ENCODE data around the gene GRM8. TPM values are rescaled to one million over a fixed set of nuclear protein-coding genes. Genes with fewer than 3 reads are reported as not detected.

GRM8 gene
- total and polyA plus RNA-seq, 7 donors: 0.08 TPM; not detected in 6

DNA sequence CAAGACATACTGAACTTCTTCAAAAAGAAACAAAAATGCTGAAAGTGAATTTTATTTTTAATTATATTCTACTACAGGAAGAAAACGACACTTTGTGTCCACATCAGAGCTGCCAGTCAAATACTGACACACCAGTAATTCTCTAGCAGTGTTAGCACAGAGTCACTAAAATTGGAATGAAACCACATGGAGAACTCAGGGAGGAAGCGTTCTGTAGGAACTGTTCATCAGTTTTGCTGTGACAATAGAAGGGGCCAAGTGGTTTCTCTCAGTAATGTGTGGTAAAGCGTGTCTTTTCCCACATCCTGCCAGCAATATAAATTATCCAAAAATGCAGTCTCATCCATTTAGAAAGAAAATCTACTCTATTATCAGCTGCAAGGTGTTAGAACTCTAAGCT lies 683.3 kb downstream of the GRM8 start:
- DNase-seq (no peak), ATAC-seq (no peak)
- no peak overlapping the region for H3K27ac ChIP-seq
- no peaks in the 10 kb centered on the region for H3K4me1 ChIP-seq
- TF ChIP-seq, protein P1, sequence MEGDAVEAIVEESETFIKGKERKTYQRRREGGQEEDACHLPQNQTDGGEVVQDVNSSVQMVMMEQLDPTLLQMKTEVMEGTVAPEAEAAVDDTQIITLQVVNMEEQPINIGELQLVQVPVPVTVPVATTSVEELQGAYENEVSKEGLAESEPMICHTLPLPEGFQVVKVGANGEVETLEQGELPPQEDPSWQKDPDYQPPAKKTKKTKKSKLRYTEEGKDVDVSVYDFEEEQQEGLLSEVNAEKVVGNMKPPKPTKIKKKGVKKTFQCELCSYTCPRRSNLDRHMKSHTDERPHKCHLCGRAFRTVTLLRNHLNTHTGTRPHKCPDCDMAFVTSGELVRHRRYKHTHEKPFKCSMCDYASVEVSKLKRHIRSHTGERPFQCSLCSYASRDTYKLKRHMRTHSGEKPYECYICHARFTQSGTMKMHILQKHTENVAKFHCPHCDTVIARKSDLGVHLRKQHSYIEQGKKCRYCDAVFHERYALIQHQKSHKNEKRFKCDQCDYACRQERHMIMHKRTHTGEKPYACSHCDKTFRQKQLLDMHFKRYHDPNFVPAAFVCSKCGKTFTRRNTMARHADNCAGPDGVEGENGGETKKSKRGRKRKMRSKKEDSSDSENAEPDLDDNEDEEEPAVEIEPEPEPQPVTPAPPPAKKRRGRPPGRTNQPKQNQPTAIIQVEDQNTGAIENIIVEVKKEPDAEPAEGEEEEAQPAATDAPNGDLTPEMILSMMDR (IDR thresholded peaks at IDR 0.05): no peak
- intact Hi-C loops (cut with DNase I): no loop called here
- no peaks in the 10 kb centered on the region for H3K36me3 ChIP-seq (ENCODE audit: insufficient read depth in 1 of 2, low read depth in 1 of 2)
- no peaks in the 10 kb centered on the region for H3K9me3 ChIP-seq
- 39 to 56% (median 44%) methylated on average over 3 of the region's 3 CpGs for WGBS, 3 donors
- no peak overlapping the region for H3K4me3 ChIP-seq
- no peaks in the 10 kb centered on the region for H3K27me3 ChIP-seq (ENCODE audit: insufficient read depth in 3 of 3, low read length in 2 of 3)

- Histone ChIP-seq H3K27me3 (ENCODE audit: insufficient read depth in 3 of 3, low read length in 2 of 3) (no peaks in the 10 kb centered on the region), H3K4me3 (no peak overlapping the region), H3K9me3 (no peaks in the 10 kb centered on the region), H3K27ac (no peak overlapping the region), H3K36me3 (ENCODE audit: insufficient read depth in 1 of 2, low read depth in 1 of 2) (no peaks in the 10 kb centered on the region), H3K4me1 (no peaks in the 10 kb centered on the region)
- WGBS, 3 donors: 60 to 71% (median 65%) methylated on average over 4 of the region's 4 CpGs
- ATAC-seq (no peak), DNase-seq (no peak)
- intact Hi-C loops (cut with DNase I): no loop called here
- TF ChIP-seq, protein P1 (IDR thresholded peaks at IDR 0.05): no peak
Observed at GRCh38 chr7:126557271-126557670, 695.5 kb downstream of the GRM8 start.

- WGBS, 3 donors: 77 to 80% (median 79%) methylated on average over 5 of the region's 5 CpGs
- no peak for DNase-seq
- Histone ChIP-seq H3K9me3 (no peaks in the 10 kb centered on the region), H3K27me3 (ENCODE audit: insufficient read depth in 3 of 3, low read length in 2 of 3) (no peaks in the 10 kb centered on the region), H3K4me3 (no peak overlapping the region), H3K4me1 (no peaks in the 10 kb centered on the region), H3K36me3 (ENCODE audit: insufficient read depth in 1 of 2, low read depth in 1 of 2) (no peaks in the 10 kb centered on the region), H3K27ac (no peak overlapping the region)
- TF ChIP-seq, protein P1 (IDR thresholded peaks at IDR 0.05): no peak
- ATAC-seq: no peak
- intact Hi-C loops (cut with DNase I): no loop called here
Observed at GRCh38 chr7:126541406-126541805, 711.3 kb downstream of the GRM8 start.

DNA sequence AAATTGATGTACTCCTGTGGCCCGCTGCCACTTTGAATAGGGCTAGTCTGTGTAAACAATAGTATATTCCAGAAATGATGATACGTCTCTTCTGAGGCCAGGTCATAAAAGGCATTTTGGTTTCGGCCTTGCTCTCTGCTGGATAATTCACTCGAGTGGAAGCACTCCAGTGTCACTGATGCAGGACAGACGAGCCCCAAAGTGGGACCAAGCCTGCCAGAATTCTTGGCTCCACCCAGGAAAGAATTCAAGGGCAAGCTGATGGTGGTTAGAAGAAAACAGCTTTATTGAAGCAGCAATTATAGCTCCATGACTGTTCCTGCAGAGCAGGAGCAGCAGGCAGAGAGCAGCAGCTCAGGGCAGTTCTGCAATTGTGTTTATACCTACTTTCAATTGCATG lies 717.6 kb downstream of the GRM8 start:
- WGBS, 3 donors: 60 to 67% (median 66%) methylated on average over 5 of the region's 5 CpGs
- H3K4me3 ChIP-seq: no peak overlapping the region
- no peak overlapping the region for H3K27ac ChIP-seq
- no peaks in the 10 kb centered on the region for H3K36me3 ChIP-seq (ENCODE audit: insufficient read depth in 1 of 2, low read depth in 1 of 2)
- no peaks in the 10 kb centered on the region for H3K27me3 ChIP-seq (ENCODE audit: insufficient read depth in 3 of 3, low read length in 2 of 3)
- ATAC-seq: no peak
- H3K9me3 ChIP-seq: no peaks in the 10 kb centered on the region
- no peak for DNase-seq
- intact Hi-C loops (cut with DNase I): no loop called here
- H3K4me1 ChIP-seq: no peaks in the 10 kb centered on the region
- TF ChIP-seq, protein P1 (IDR thresholded peaks at IDR 0.05): no peak

DNA sequence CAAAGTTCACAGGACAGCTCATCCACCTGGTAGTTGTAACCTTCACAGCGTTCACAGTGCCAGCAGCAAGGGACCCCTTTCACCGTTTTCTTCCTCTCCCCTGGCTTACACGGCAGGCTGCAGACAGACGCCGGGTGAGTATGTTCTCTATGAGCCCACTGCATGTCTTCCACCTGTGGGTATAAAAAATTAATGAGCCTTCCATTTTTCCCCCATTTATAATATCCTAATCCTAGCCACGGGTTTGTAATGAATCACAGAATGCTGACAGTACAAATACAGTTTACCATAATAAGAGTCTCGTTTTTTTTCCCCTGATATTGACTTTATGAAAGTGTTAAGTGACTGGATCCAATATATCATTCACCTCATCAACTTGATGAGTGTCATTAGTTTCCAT lies 719.0 kb downstream of the GRM8 start:
- ATAC-seq (no peak), DNase-seq (no peak)
- no peak overlapping the region for H3K4me3 ChIP-seq
- intact Hi-C loops (cut with DNase I): no loop called here
- H3K9me3 ChIP-seq: no peaks in the 10 kb centered on the region
- TF ChIP-seq, protein P1 (IDR thresholded peaks at IDR 0.05): no peak
- H3K4me1 ChIP-seq: no peaks in the 10 kb centered on the region
- H3K27ac ChIP-seq: no peak overlapping the region
- WGBS, 3 donors: 62 to 71% (median 68%) methylated on average over 7 of the region's 7 CpGs
- H3K27me3 ChIP-seq (ENCODE audit: insufficient read depth in 3 of 3, low read length in 2 of 3): no peaks in the 10 kb centered on the region
- no peaks in the 10 kb centered on the region for H3K36me3 ChIP-seq (ENCODE audit: insufficient read depth in 1 of 2, low read depth in 1 of 2)
